Caco-2 (cell line): ENCODE results near the gene PTMS. TPM values are rescaled to one million over a fixed set of nuclear protein-coding genes. Genes with fewer than 3 reads are reported as not detected.

ENCODE experiments used
- BruUV-seq: library from RNA; stranded (reverse); fragments of 400-500 nt; replicated peaks from 2 replicates; lab custom pipeline; 2021; lab: Mats Ljungman, UMichigan
- CTCF ChIA-PET: fragments of 300-600 bp; sonication (Branson Sonifier 250); formaldehyde crosslinking; loops from one replicate; lab custom pipeline; 2022; ENCODE audit warnings: antibody characterized with exemption; lab: Charles Lee
- POLR2A ChIA-PET: fragments of 300-600 bp; sonication (Branson Sonifier 250); formaldehyde crosslinking; loops from one replicate; lab custom pipeline; 2022; ENCODE audit warnings: antibody characterized with exemption; lab: Charles Lee
- DNase-seq, 2 experiments: peaks; one replicate each; pipeline versions ENCODE4 v3.0.0 to v3.0.0-alpha.2; 2020 to 2022
- H3K27me3 ChIP-seq: replicated peaks from 2 replicates; pipeline ENCODE4 v1.6.0; 2011; ENCODE audit warnings: low read length; ENCODE audit not compliant: control insufficient read depth, insufficient read depth
- H3K36me3 ChIP-seq: 2 replicates; pipeline ENCODE4 v1.5.1; 2011; ENCODE audit warnings: low read length; ENCODE audit not compliant: control insufficient read depth, insufficient read depth
- H3K4me1 ChIP-seq: fragments of 250-450 bp; sonication (Bioruptor Pico); 2 replicates; pipeline ENCODE4 v1.5.1; 2020; ENCODE audit warnings: mild to moderate bottlenecking
- H3K4me3 ChIP-seq: 2 replicates; pipeline ENCODE4 v1.5.1; 2011; ENCODE audit warnings: low read depth, mild to moderate bottlenecking, control low read depth, low read length
- H3K9me3 ChIP-seq: fragments of 250-450 bp; sonication (Bioruptor Pico); 2 replicates; pipeline ENCODE4 v1.5.1; 2020; ENCODE audit warnings: mild to moderate bottlenecking, moderate library complexity
- H3K27ac Mint-ChIP-seq: one replicate; pipeline ENCODE4 v1.8.0; 2022; ENCODE audit warnings: mixed read lengths; ENCODE audit not compliant: unreplicated experiment
- H3K27me3 Mint-ChIP-seq: one replicate; pipeline ENCODE4 v1.8.0; 2022; ENCODE audit warnings: mixed read lengths; ENCODE audit not compliant: insufficient read depth, unreplicated experiment
- H3K36me3 Mint-ChIP-seq: one replicate; pipeline ENCODE4 v1.8.0; 2022; ENCODE audit warnings: mild to moderate bottlenecking, mixed read lengths; ENCODE audit not compliant: insufficient read depth, unreplicated experiment
- H3K4me1 Mint-ChIP-seq: one replicate; pipeline ENCODE4 v1.8.0; 2022; ENCODE audit warnings: low read depth, mixed read lengths; ENCODE audit not compliant: unreplicated experiment
- H3K4me3 Mint-ChIP-seq: one replicate; pipeline ENCODE4 v1.8.0; 2022; ENCODE audit warnings: mild to moderate bottlenecking, moderate library complexity, mixed read lengths; ENCODE audit not compliant: unreplicated experiment
- H3K9me3 Mint-ChIP-seq: one replicate; pipeline ENCODE4 v1.8.0; 2022; ENCODE audit warnings: mixed read lengths; ENCODE audit not compliant: unreplicated experiment
- CTCF ChIP-seq, 2 experiments: fragments of 200-600 bp in 1 of 2; IDR thresholded peaks; 1 replicate in 1 of 2; 2 replicates in 1 of 2; pipeline versions ENCODE4 v1.5.1 to v1.8.0; 2011 to 2022; ENCODE audit warnings: antibody characterized with exemption in 1 of 2, control low read depth in 1 of 2, inconsistent platforms in 1 of 2, low read depth in 1 of 2, low read length in 1 of 2, mild to moderate bottlenecking in 1 of 2, moderate library complexity in 1 of 2; ENCODE audit not compliant: insufficient read depth in 1 of 2, severe bottlenecking in 1 of 2, unreplicated experiment in 1 of 2
- intact Hi-C: fragments of 100-400 bp; cut with micrococcal nuclease; formaldehyde crosslinking; loops from one replicate; pipeline ENCODE4 v1.10.0; 2022; ENCODE audit not compliant: unreplicated experiment
- total RNA-seq: library from RNA; stranded (reverse); gene quantifications from 2 replicates; pipeline ENCODE4 v1.2.3, GENCODE V29; 2022

PTMS gene
- total RNA-seq, 1 experiment from 2014 or later, result 285 TPM

DNA sequence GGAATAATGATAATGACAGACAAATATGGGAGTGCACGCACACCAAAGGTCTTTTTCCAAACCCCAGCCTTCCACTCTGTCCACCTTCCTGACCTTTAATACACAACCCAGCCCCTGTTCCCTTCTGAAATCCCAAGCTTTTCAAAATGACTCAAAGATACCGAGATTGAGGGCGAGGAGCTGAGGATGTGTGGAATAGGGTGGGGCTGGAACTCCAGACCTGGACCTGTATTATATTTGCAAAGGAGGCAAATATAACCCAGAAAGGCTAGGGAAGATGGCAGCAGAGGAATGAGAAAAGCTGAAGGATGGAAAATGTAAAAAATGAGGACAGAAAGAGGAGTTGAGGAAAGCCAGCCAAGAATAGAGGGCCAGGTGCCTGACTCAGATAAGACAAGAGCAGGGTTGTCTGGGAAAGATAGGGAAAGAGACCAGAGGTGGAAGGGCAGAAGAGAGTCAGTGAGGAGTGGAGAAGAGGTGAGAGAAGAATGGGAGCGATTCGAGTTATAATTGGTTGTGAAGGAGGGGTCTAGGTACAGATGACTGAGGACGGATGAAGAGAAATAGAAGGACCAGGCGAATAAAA, 1.0 kb upstream of the PTMS start:
- no TSS peak for BruUV-seq
- ChIA-PET CTCF (interaction anchor here (3.1 kb wide), 1 partner anchor 11 kb away, joined by 135 read pairs; the partner anchor contains the start of gene MLF2), POLR2A (interaction anchor here (1.1 to 3.2 kb wide), 3 partner anchors 12 to 87 kb away, joined by 3 to 42 read pairs (median 17); partner anchors contain the start of genes CDCA3, MLF2 and USP5)
- Histone ChIP-seq H3K36me3 (no peaks in the 10 kb centered on the region), H3K4me1 (peaks cover 48% of the 10 kb centered on the region), H3K27me3 (no peaks in the 10 kb centered on the region), H3K4me3 (peak overlapping the region; percentile 87), H3K9me3 (no peaks in the 10 kb centered on the region)
- H3K27ac Mint-ChIP-seq, result peak overlapping the region; percentile 27
- no peaks in the 10 kb centered on the region for H3K9me3 Mint-ChIP-seq
- no peak for DNase-seq
- H3K4me3 Mint-ChIP-seq, result peak overlapping the region; percentile 71
- TF ChIP-seq CTCF (IDR thresholded peaks at IDR 0.05; ENCODE audit: insufficient read depth in 1 of 2, low read depth in 1 of 2, low read length in 1 of 2, severe bottlenecking in 1 of 2, unreplicated experiment in 1 of 2), result no peak
- intact Hi-C loops, result no loop called here
- peaks cover 48% of the 10 kb centered on the region for H3K4me1 Mint-ChIP-seq
- H3K36me3 Mint-ChIP-seq, result peaks cover 25% of the 10 kb centered on the region
- no peaks in the 10 kb centered on the region for H3K27me3 Mint-ChIP-seq

GRCh38 chr12:6766651-6767349, 637 bp downstream of the PTMS start:
- Histone ChIP-seq H3K4me3 (peak overlapping the region; percentile 87), H3K27me3 (no peaks in the 10 kb centered on the region), H3K36me3 (peaks cover 9% of the 10 kb centered on the region; the same call in 1 of the 2 replicates), H3K4me1 (peaks cover 44% of the 10 kb centered on the region), H3K9me3 (no peaks in the 10 kb centered on the region)
- Mint-ChIP-seq H3K9me3 (no peaks in the 10 kb centered on the region), H3K4me3 (peak overlapping the region; percentile 92), H3K36me3 (peaks cover 25% of the 10 kb centered on the region), H3K27me3 (no peaks in the 10 kb centered on the region), H3K27ac (peak overlapping the region; percentile 84), H3K4me1 (peaks cover 47% of the 10 kb centered on the region)
- peak; percentile 62 to 74 for TF ChIP-seq CTCF (IDR thresholded peaks at IDR 0.05; ENCODE audit: insufficient read depth in 1 of 2, low read depth in 1 of 2, low read length in 1 of 2, severe bottlenecking in 1 of 2, unreplicated experiment in 1 of 2)
- ChIA-PET POLR2A (interaction anchor here (0.6 to 3.2 kb wide), 9 partner anchors 8 to 257 kb away, joined by 3 to 42 read pairs (median 10); partner anchors contain the start of genes CDCA3, COPS7A, GPR162 and MLF2), CTCF (interaction anchor here (0.5 to 3.2 kb wide), 31 partner anchors 8 to 377 kb away, joined by 3 to 135 read pairs (median 5); partner anchors contain the start of genes CDCA3, COPS7A, GPR162 and LPCAT3)
- peak; percentile 87 to 94 for DNase-seq
- intact Hi-C loops, result loop anchor here (1.0 kb wide), 2 partner anchors 13 kb away; partner anchors contain the start of gene MLF2
- BruUV-seq, result no TSS peak
